K562 (cell line): ENCODE data around the gene WHAMM. TPM values are rescaled to one million over a fixed set of nuclear protein-coding genes. Genes with fewer than 3 reads are reported as not detected.

Source experiments
- ATAC-seq: fragments of 200-7000 bp; cut with Tn5 transposase; 3 replicates; pipeline ENCODE4 v1.9.1; 2020; ENCODE audit warnings: moderate library complexity
- BruUV-seq: library from RNA; stranded (reverse); fragments of 400-500 nt; replicated peaks from 2 replicates; lab custom pipeline; 2021; lab: Mats Ljungman, UMichigan
- CTCF ChIA-PET: fragments of 300-600 bp; formaldehyde crosslinking; extraction: SDS; loops from one replicate; lab custom pipeline; 2021; ENCODE audit warnings: low intra/inter-chr PET ratio; lab: Yijun Ruan, JAX
- POLR2A ChIA-PET: fragments of 300-600, 350-650 bp; sonication (Branson Sonifier 250); formaldehyde crosslinking; extraction: SDS; loops from one replicate; lab custom pipeline; 2021; ENCODE audit warnings: antibody characterized with exemption, inconsistent platforms; lab: Yijun Ruan, JAX
- DNase-seq, 4 experiments: peaks; one replicate each; pipeline versions ENCODE4 v3.0.0 to v3.0.0-alpha.2; 2011 to 2018; ENCODE audit warnings: low spot score in 3 of 4, mixed read lengths in 3 of 4; ENCODE audit errors: extremely low read depth in 1 of 4
- FAIRE-seq: peaks from 2 replicates; lab custom pipeline; 2011; peaks lifted over from hg19 to GRCh38; lab: Jason Lieb, UNC
- H2AFZ ChIP-seq: 2 replicates; pipeline ENCODE4 v1.6.0; 2011; ENCODE audit warnings: low read depth, low read length, control low read depth, inconsistent platforms
- H3K27ac ChIP-seq: fragments of 200-600 bp; 3 replicates; pipeline ENCODE4 v1.8.0; 2011; ENCODE audit warnings: low read depth, mild to moderate bottlenecking, control low read depth, inconsistent platforms, low read length, moderate library complexity, mixed read lengths; ENCODE audit errors: extremely low read depth
- H3K27me3 ChIP-seq, 2 experiments: fragments of 300-600 bp in 1 of 2; 2 replicates in 1 of 2; 3 replicates in 1 of 2; pipeline versions ENCODE4 v1.6.0 to v1.8.0; 2011; ENCODE audit warnings: inconsistent platforms in 2 of 2, low read length in 2 of 2, mild to moderate bottlenecking in 1 of 2, mixed read lengths in 1 of 2, moderate library complexity in 1 of 2; ENCODE audit not compliant: control insufficient read depth in 2 of 2, insufficient read depth in 2 of 2
- H3K36me3 ChIP-seq: fragments of 300-600 bp; 3 replicates; pipeline ENCODE4 v1.8.0; 2011; ENCODE audit warnings: mild to moderate bottlenecking, low read length, inconsistent platforms; ENCODE audit not compliant: control insufficient read depth, insufficient read depth
- H3K4me1 ChIP-seq, 2 experiments: fragments of 200-600 bp in 1 of 2; replicated peaks in 1 of 2; 2 replicates in 1 of 2; 3 replicates in 1 of 2; pipeline versions ENCODE4 v1.5.1 to v1.8.0; 2011; ENCODE audit warnings: inconsistent platforms in 2 of 2, low read length in 2 of 2, mild to moderate bottlenecking in 1 of 2, mixed read lengths in 1 of 2, moderate library complexity in 1 of 2; ENCODE audit not compliant: control insufficient read depth in 2 of 2, insufficient read depth in 2 of 2
- H3K4me2 ChIP-seq: 2 replicates; pipeline ENCODE4 v1.6.1; 2011; ENCODE audit warnings: low read length, control low read depth, inconsistent platforms, mixed read lengths; ENCODE audit not compliant: insufficient read depth
- H3K4me3 ChIP-seq: fragments of 200-600 bp; sonication (generic), shearing (Covaris generic); 2 replicates; pipeline ENCODE4 v1.5.1; 2016; ENCODE audit warnings: control low read depth, inconsistent platforms
- H3K79me2 ChIP-seq: fragments of 200-600 bp; 3 replicates; pipeline ENCODE4 v1.8.0; 2011; ENCODE audit warnings: low read length, inconsistent platforms; ENCODE audit not compliant: control insufficient read depth, insufficient read depth
- H3K9ac ChIP-seq, 2 experiments: 2 replicates each; pipeline versions ENCODE4 v1.6.0 to v1.6.1; 2011; ENCODE audit warnings: low read depth in 2 of 2, low read length in 2 of 2, control low read depth in 1 of 2, inconsistent platforms in 1 of 2, mild to moderate bottlenecking in 1 of 2, mixed read lengths in 1 of 2; ENCODE audit not compliant: insufficient read depth in 1 of 2
- H3K9me1 ChIP-seq: one replicate; pipeline ENCODE4 v1.6.0; 2011; ENCODE audit warnings: inconsistent platforms, mild to moderate bottlenecking, low read length, moderate library complexity; ENCODE audit not compliant: control insufficient read depth, insufficient read depth
- H3K9me3 ChIP-seq: replicated peaks from 2 replicates; pipeline ENCODE4 v1.5.1; 2011; ENCODE audit warnings: low read depth, low read length, inconsistent platforms; ENCODE audit not compliant: control insufficient read depth, insufficient read depth
- H4K20me1 ChIP-seq: replicated peaks from 2 replicates; pipeline ENCODE4 v1.6.1; 2011; ENCODE audit warnings: low read length, inconsistent platforms, mixed read lengths; ENCODE audit not compliant: control insufficient read depth, insufficient read depth
- SPI1 ChIP-seq: IDR thresholded peaks from 2 replicates; pipeline ENCODE4 v1.6.1; 2011; ENCODE audit warnings: low read depth, low read length, control low read depth, borderline replicate concordance
- ZNF121 ChIP-seq: sonication (generic); formaldehyde crosslinking; conservative IDR thresholded peaks from 2 replicates; pipeline ENCODE4 v1.8.0; 2022; ENCODE audit warnings: missing genetic modification reagents
- WGBS: fragments of 100-300 bp; shearing (Covaris generic); methylation state at CpG from one replicate; pipeline ENCODE4 v1.1.6; 2016; ENCODE audit warnings: low coverage, mixed read lengths; ENCODE audit not compliant: insufficient coverage; ENCODE audit errors: missing lambda C conversion rate; 5-methylcytosine and 5-hydroxymethylcytosine counted together
- in situ Hi-C: fragments of 300-500 bp; cut with MboI; formaldehyde crosslinking; loops from 4 replicates; pipeline ENCODE4 v1.15.0; 2018; ENCODE audit warnings: inconsistent platforms, mixed read lengths
- intact Hi-C: fragments of 100-400 bp; cut with micrococcal nuclease; formaldehyde crosslinking; loops from 2 replicates; pipeline ENCODE4 v1.14.2; 2022
- polyA plus RNA-seq, 8 experiments: library from polyadenylated mRNA; depleted of rRNA in 4 of 8; stranded (reverse) in 5 of 8; unstranded in 3 of 8; fragments of >200 nt; fragmentation: Nextera tagmentation in 2 of 8; fragmentation: Illumina TruSeq in 1 of 8; extraction: Ambion mirVana in 2 of 8; extraction: Trizol in 1 of 8; gene quantifications; 2 replicates each; pipeline versions ENCODE4 v1.2.1 to v1.2.3, GENCODE V29; 2011 to 2014; ENCODE audit warnings: inconsistent platforms in 1 of 8, missing spikeins in 1 of 8
- total RNA-seq, 7 experiments: library from RNA; depleted of rRNA in 6 of 7; stranded (reverse); fragments of >200 nt in 6 of 7; fragmentation: Illumina TruSeq in 2 of 7; extraction: Trizol in 2 of 7; gene quantifications; 2 replicates each; pipeline versions ENCODE4 v1.2.1 to v1.2.3, GENCODE V29; 2011 to 2021; ENCODE audit warnings: low replicate concordance in 1 of 7
- TF ChIP-seq, protein P1 (sequence below), 2 experiments: IDR thresholded peaks; 2 replicates each; pipeline ENCODE4 v1.6.1; 2012; ENCODE audit warnings: improper control_type of control experiment in 2 of 2, low read depth in 2 of 2, low read length in 2 of 2, borderline replicate concordance in 1 of 2

WHAMM gene
- total and polyA plus RNA-seq, 9 of the 15 experiments (the other 6 are each of a cell fraction or from before 2014, with no cell fraction given): 2.0 to 4.8 (median 3.6) TPM

DNA sequence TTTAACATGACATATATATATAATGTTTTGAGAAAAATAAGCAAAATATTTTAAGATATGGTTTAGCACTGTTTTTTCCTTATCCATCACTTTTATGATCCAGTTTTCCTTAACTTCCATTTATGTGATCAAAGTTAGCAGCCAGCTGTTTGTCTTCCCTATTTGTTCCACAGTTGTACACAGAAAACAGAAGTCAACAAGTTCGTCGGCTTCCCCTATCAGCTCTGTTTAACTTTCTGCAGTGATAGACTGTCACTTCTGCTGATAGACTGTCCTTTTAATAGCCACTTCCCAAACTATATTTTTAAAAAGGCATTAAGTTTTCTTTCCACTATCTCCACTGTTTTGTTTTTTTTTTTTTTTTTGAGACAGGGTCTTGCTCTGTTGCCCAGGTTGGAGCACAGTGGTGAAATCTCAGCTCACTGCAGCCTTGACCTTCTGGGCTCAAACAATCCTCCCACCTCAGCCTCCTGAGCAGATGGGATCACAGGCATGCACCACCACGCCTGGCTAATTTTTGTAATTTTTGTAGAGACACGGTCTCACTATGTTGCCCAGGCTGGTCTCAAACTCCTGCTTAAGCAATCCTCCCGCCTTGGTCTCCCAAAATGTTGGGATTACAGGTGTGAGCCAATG, 10.8 kb upstream of the WHAMM start:
- Histone ChIP-seq H3K27me3 (no peaks in the 10 kb centered on the region), H4K20me1 (no peaks in the 10 kb centered on the region), H2AFZ (no peak overlapping the region), H3K9ac (no peak overlapping the region), H3K9me3 (no peaks in the 10 kb centered on the region), H3K9me1 (peaks cover 4% of the 10 kb centered on the region), H3K27ac (no peak overlapping the region), H3K79me2 (no peaks in the 10 kb centered on the region), H3K4me1 (peaks cover 23 to 33% of the 10 kb centered on the region in 2 experiments), H3K4me3 (no peak overlapping the region), H3K36me3 (no peaks in the 10 kb centered on the region), H3K4me2 (no peak overlapping the region; the same call in 1 of the 2 replicates)
- POLR2A ChIA-PET: no interaction called here
- 51% methylated on average over 5 of the region's 5 CpGs for WGBS
- peak in 1 of 4 experiments; percentile 6 for DNase-seq
- no peak for ATAC-seq
- CTCF ChIA-PET: no interaction called here
- TF ChIP-seq, protein P1, sequence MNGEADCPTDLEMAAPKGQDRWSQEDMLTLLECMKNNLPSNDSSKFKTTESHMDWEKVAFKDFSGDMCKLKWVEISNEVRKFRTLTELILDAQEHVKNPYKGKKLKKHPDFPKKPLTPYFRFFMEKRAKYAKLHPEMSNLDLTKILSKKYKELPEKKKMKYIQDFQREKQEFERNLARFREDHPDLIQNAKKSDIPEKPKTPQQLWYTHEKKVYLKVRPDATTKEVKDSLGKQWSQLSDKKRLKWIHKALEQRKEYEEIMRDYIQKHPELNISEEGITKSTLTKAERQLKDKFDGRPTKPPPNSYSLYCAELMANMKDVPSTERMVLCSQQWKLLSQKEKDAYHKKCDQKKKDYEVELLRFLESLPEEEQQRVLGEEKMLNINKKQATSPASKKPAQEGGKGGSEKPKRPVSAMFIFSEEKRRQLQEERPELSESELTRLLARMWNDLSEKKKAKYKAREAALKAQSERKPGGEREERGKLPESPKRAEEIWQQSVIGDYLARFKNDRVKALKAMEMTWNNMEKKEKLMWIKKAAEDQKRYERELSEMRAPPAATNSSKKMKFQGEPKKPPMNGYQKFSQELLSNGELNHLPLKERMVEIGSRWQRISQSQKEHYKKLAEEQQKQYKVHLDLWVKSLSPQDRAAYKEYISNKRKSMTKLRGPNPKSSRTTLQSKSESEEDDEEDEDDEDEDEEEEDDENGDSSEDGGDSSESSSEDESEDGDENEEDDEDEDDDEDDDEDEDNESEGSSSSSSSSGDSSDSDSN (IDR thresholded peaks at IDR 0.05; ENCODE audit: borderline replicate concordance in 1 of 2, low read depth in 2 of 2, low read length in 2 of 2): no peak
- TF ChIP-seq ZNF121 (CRISPR knock-in tag) (peak; percentile 93), SPI1 (peak; percentile 13; the same call in 1 of the 2 replicates)
- no TSS peak for BruUV-seq
- intact Hi-C loops: no loop called here
- FAIRE-seq: no peak
- in situ Hi-C loops: no loop called here
